Stomach (tissue), 9 donors: ENCODE measurements around the gene TUBGCP2. TPM values are rescaled to one million over a fixed set of nuclear protein-coding genes. Genes with fewer than 3 reads are reported as not detected.

Source experiments
- DNase-seq, 2 donors: peaks; one replicate each; pipeline versions ENCODE4 v3.0.0 to v3.0.0-alpha.2; 2013 to 2019
- H3K27ac ChIP-seq, 5 donors: fragments of 200-600 bp in 4 of 5; sonication (generic) in 4 of 5; one replicate each; pipeline ENCODE4 v1.5.1; 2013 to 2019; ENCODE audit warnings: mild to moderate bottlenecking in 1 of 5, moderate library complexity in 1 of 5
- H3K27me3 ChIP-seq, 3 donors: fragments of 200-600 bp; sonication (generic); one replicate each; pipeline ENCODE4 v1.5.1; 2017 to 2019; ENCODE audit warnings: mixed run types in 1 of 3
- H3K36me3 ChIP-seq, 4 donors: fragments of 200-600 bp; sonication (generic); 1 replicate in 3 of 4; 2 replicates in 1 of 4; pipeline ENCODE4 v1.5.1; 2016 to 2019
- H3K4me1 ChIP-seq, 4 donors: fragments of 200-600 bp; sonication (generic); one replicate each; pipeline ENCODE4 v1.5.1; 2016 to 2019
- H3K4me3 ChIP-seq, 4 donors: fragments of 200-600 bp; sonication (generic) in 3 of 4; one replicate each; pipeline ENCODE4 v1.5.1; 2016 to 2019; ENCODE audit warnings: mild to moderate bottlenecking in 1 of 4
- H3K9me3 ChIP-seq, 4 donors: fragments of 200-600 bp; sonication (generic); one replicate each; pipeline ENCODE4 v1.5.1; 2016 to 2019
- CTCF ChIP-seq, 7 experiments: fragments of 450-650 bp in 4 of 7; fragments of 200-600 bp in 3 of 7; sonication (generic) in 3 of 7; IDR thresholded peaks; one replicate each; pipeline ENCODE4 v1.5.1; 2016 to 2019; ENCODE audit warnings: antibody characterized with exemption in 7 of 7, control low read depth in 2 of 7, mild to moderate bottlenecking in 1 of 7
- EP300 ChIP-seq: sonication (generic); formaldehyde crosslinking; IDR thresholded peaks from one replicate; pipeline ENCODE4 v1.6.1; 2017; ENCODE audit warnings: antibody characterized with exemption
- POLR2A ChIP-seq, 4 donors: fragments of 450-650 bp; IDR thresholded peaks; one replicate each; pipeline ENCODE4 v1.6.1; 2016; ENCODE audit warnings: antibody characterized with exemption in 4 of 4, control low read depth in 2 of 4, mild to moderate bottlenecking in 1 of 4, moderate library complexity in 1 of 4
- POLR2AphosphoS5 ChIP-seq, 3 donors: sonication (generic); formaldehyde crosslinking; IDR thresholded peaks; one replicate each; pipeline ENCODE4 v1.6.1; 2016; ENCODE audit warnings: antibody characterized with exemption in 3 of 3
- WGBS, 5 donors: extraction: QIAGEN DNeasy Blood & Tissue Kit in 3 of 5; methylation state at CpG; one replicate each; pipeline versions ENCODE4 v1.1.5 to v1.1.7; 2013 to 2018; 5-methylcytosine and 5-hydroxymethylcytosine counted together
- intact Hi-C: fragments of 100-400 bp; cut with DNase I; formaldehyde crosslinking; loops from one replicate; pipeline ENCODE4 v1.15.1; 2023; ENCODE audit warnings: low total_unique reads
- polyA plus RNA-seq, 3 donors: library from polyadenylated mRNA; stranded (reverse); fragments of 200-250 nt; gene quantifications; one replicate each; pipeline ENCODE4 v1.2.3, GENCODE V29; 2013
- total RNA-seq, 5 donors: library from RNA; depleted of rRNA; stranded (reverse); fragments of >200 nt; gene quantifications; one replicate each; pipeline versions ENCODE4 v1.1.0 to v1.2.3, GENCODE V29; 2014 to 2016
- donor health status: healthy with polysubstance abuse.
- donor health status: Bipolar disorder and iron deficiency.
- donor health status: healthy.

The TUBGCP2 gene
- total and polyA plus RNA-seq, 8 donors = 18.3 to 117 (median 47.6) TPM

- Histone ChIP-seq H3K27me3 (peaks cover 0 to 74% (median 30%) of the 10 kb centered on the region in 3 donors), H3K4me1 (peaks cover 0 to 9% (median 7%) of the 10 kb centered on the region in 4 donors), H3K27ac (no peak overlapping the region), H3K4me3 (no peak overlapping the region), H3K9me3 (no peaks in the 10 kb centered on the region), H3K36me3 (no peaks in the 10 kb centered on the region)
- 75 to 90% (median 81%) methylated on average over 2 to 12 of the region's 12 CpGs for WGBS, 5 donors
- intact Hi-C loops = no loop called here
- TF ChIP-seq EP300 = no peak
- DNase-seq = no peak
Measured at GRCh38 chr10:133350283-133350949, 41.7 kb upstream of the TUBGCP2 start.

- H3K36me3 ChIP-seq = no peaks in the 10 kb centered on the region
- H3K4me3 ChIP-seq = no peak overlapping the region
- 69 to 100% (median 71%) methylated on average over 2 to 9 of the region's 9 CpGs for WGBS, 5 donors
- TF ChIP-seq EP300 (no peak), POLR2A (IDR thresholded peaks at IDR 0.05) (no peak), CTCF (IDR thresholded peaks at IDR 0.05) (no peak), POLR2AphosphoS5 (IDR thresholded peaks at IDR 0.05) (no peak)
- peaks cover 0 to 9% (median 7%) of the 10 kb centered on the region in 4 donors for H3K4me1 ChIP-seq
- H3K27ac ChIP-seq = no peak overlapping the region
- H3K27me3 ChIP-seq = peaks cover 0 to 82% (median 36%) of the 10 kb centered on the region in 3 donors
- intact Hi-C loops = no loop called here
- no peak for DNase-seq
- H3K9me3 ChIP-seq = no peaks in the 10 kb centered on the region
Measured at GRCh38 chr10:133349577-133350011, 40.9 kb upstream of the TUBGCP2 start.

GRCh38 chr10:133349160-133349568 lies 40.5 kb upstream of the TUBGCP2 start:
- intact Hi-C loops = no loop called here
- no peak overlapping the region for H3K27ac ChIP-seq
- H3K4me1 ChIP-seq = peaks cover 0 to 9% (median 7%) of the 10 kb centered on the region in 4 donors
- peaks cover 0 to 87% (median 40%) of the 10 kb centered on the region in 3 donors for H3K27me3 ChIP-seq
- 74 to 83% (median 79%) methylated on average over 8 of the region's 8 CpGs for WGBS, 5 donors
- no peak for TF ChIP-seq POLR2A (IDR thresholded peaks at IDR 0.05)
- TF ChIP-seq POLR2AphosphoS5 (IDR thresholded peaks at IDR 0.05) = no peak
- no peak for TF ChIP-seq EP300
- no peak for TF ChIP-seq CTCF (IDR thresholded peaks at IDR 0.05)
- no peaks in the 10 kb centered on the region for H3K9me3 ChIP-seq
- H3K36me3 ChIP-seq = no peaks in the 10 kb centered on the region
- no peak for DNase-seq
- H3K4me3 ChIP-seq = no peak overlapping the region

GRCh38 chr10:133347710-133348517 lies 39.2 kb upstream of the TUBGCP2 start:
- intact Hi-C loops = no loop called here
- no peak for TF ChIP-seq POLR2A (IDR thresholded peaks at IDR 0.05)
- no peak for TF ChIP-seq CTCF (IDR thresholded peaks at IDR 0.05)
- no peak for TF ChIP-seq EP300
- no peak for TF ChIP-seq POLR2AphosphoS5 (IDR thresholded peaks at IDR 0.05)
- peaks cover 0 to 9% (median 7%) of the 10 kb centered on the region in 4 donors for H3K4me1 ChIP-seq
- H3K9me3 ChIP-seq = no peaks in the 10 kb centered on the region
- no peak overlapping the region for H3K4me3 ChIP-seq
- peaks cover 0 to 97% (median 46%) of the 10 kb centered on the region in 3 donors for H3K27me3 ChIP-seq
- no peak overlapping the region for H3K27ac ChIP-seq
- DNase-seq = no peak
- WGBS, 5 donors = 44 to 62% (median 47%) methylated on average over 15 to 16 of the region's 16 CpGs
- H3K36me3 ChIP-seq = no peaks in the 10 kb centered on the region
